IMR-90 (cell line): ENCODE measurements around the gene RPL31. TPM values are rescaled to one million over a fixed set of nuclear protein-coding genes. Genes with fewer than 3 reads are reported as not detected.

Source experiments
- ATAC-seq: fragments of 200-7000 bp; cut with Tn5 transposase; 2 replicates; pipeline ENCODE4 v1.9.1; 2020; ENCODE audit warnings: low read depth, mild to moderate bottlenecking, moderate library complexity
- BruUV-seq: library from RNA; stranded (reverse); fragments of 400-500 nt; replicated peaks from 2 replicates; lab custom pipeline; 2021; lab: Mats Ljungman, UMichigan
- CTCF ChIA-PET: fragments of 300-600 bp; formaldehyde crosslinking; extraction: SDS; loops from one replicate; lab custom pipeline; 2021; ENCODE audit warnings: antibody characterized with exemption; lab: Yijun Ruan, JAX
- POLR2A ChIA-PET: fragments of 300-600 bp; sonication (Branson Sonifier 250); formaldehyde crosslinking; loops from one replicate; lab custom pipeline; 2022; ENCODE audit warnings: antibody characterized with exemption; ENCODE audit not compliant: unreplicated experiment; lab: Charles Lee
- DNase-seq: peaks from one replicate; pipeline ENCODE4 v3.0.0; 2013
- H2AFZ ChIP-seq: replicated peaks from 2 replicates; pipeline ENCODE3; 2013; ENCODE audit warnings: low read length, mild to moderate bottlenecking; ENCODE audit not compliant: poor library complexity
- H2AK5ac ChIP-seq: 2 replicates; pipeline ENCODE4 v1.6.1; 2013; ENCODE audit warnings: low read depth, low read length, inconsistent platforms
- H2AK9ac ChIP-seq: replicated peaks from 2 replicates; pipeline ENCODE3; 2013; ENCODE audit warnings: mild to moderate bottlenecking, low read depth, low read length, moderate library complexity; ENCODE audit not compliant: poor library complexity
- H2BK120ac ChIP-seq: 2 replicates; pipeline ENCODE4 v1.6.1; 2013; ENCODE audit warnings: low read depth, low read length, inconsistent platforms
- H2BK15ac ChIP-seq: 3 replicates; pipeline ENCODE4 v1.6.1; 2013; ENCODE audit warnings: low read depth, low read length, inconsistent platforms
- H2BK20ac ChIP-seq: 2 replicates; pipeline ENCODE4 v1.6.1; 2013; ENCODE audit warnings: low read depth, mild to moderate bottlenecking, inconsistent platforms, low read length, moderate library complexity
- H2BK5ac ChIP-seq: 2 replicates; pipeline ENCODE4 v1.6.1; 2013; ENCODE audit warnings: mild to moderate bottlenecking, low read depth, low read length, inconsistent platforms; ENCODE audit not compliant: poor library complexity, severe bottlenecking
- H3K14ac ChIP-seq: replicated peaks from 2 replicates; pipeline ENCODE4 v1.6.1; 2013; ENCODE audit warnings: low read depth, low read length, inconsistent platforms
- H3K18ac ChIP-seq: 2 replicates; pipeline ENCODE4 v1.6.1; 2013; ENCODE audit warnings: low read depth, low read length, control low read depth
- H3K23ac ChIP-seq: 2 replicates; pipeline ENCODE4 v1.6.1; 2013; ENCODE audit warnings: low read depth, low read length, inconsistent platforms
- H3K27ac ChIP-seq: 2 replicates; pipeline ENCODE4 v1.5.1; 2013; ENCODE audit warnings: mild to moderate bottlenecking, control low read depth, low read length; ENCODE audit not compliant: insufficient read depth
- H3K27me3 ChIP-seq: 2 replicates; pipeline ENCODE4 v1.6.1; 2013; ENCODE audit warnings: low read length; ENCODE audit not compliant: control insufficient read depth, insufficient read depth
- H3K36me3 ChIP-seq: 2 replicates; pipeline ENCODE4 v1.6.1; 2013; ENCODE audit warnings: low read length, mixed read lengths; ENCODE audit not compliant: control insufficient read depth, insufficient read depth
- H3K4ac ChIP-seq: 2 replicates; pipeline ENCODE4 v1.6.1; 2013; ENCODE audit warnings: low read depth, low read length, inconsistent platforms
- H3K4me1 ChIP-seq: 2 replicates; pipeline ENCODE4 v1.6.1; 2013; ENCODE audit warnings: low read length, mixed read lengths; ENCODE audit not compliant: control insufficient read depth, insufficient read depth
- H3K4me2 ChIP-seq: 2 replicates; pipeline ENCODE4 v1.6.1; 2013; ENCODE audit warnings: low read depth, mild to moderate bottlenecking, control low read depth, low read length, moderate library complexity
- H3K4me3 ChIP-seq: 2 replicates; pipeline ENCODE4 v1.5.1; 2013; ENCODE audit warnings: low read depth, mild to moderate bottlenecking, control low read depth, low read length, moderate library complexity; ENCODE audit not compliant: insufficient read depth
- H3K56ac ChIP-seq: 2 replicates; pipeline ENCODE4 v1.6.1; 2013; ENCODE audit warnings: low read length, inconsistent platforms; ENCODE audit not compliant: insufficient read depth; ENCODE audit errors: extremely low read depth
- H3K79me1 ChIP-seq, 2 experiments: 2 replicates each; pipeline ENCODE4 v1.6.1; 2013; ENCODE audit warnings: low read length in 2 of 2, inconsistent platforms in 1 of 2, low read depth in 1 of 2
- H3K9ac ChIP-seq: 2 replicates; pipeline ENCODE4 v1.6.1; 2013; ENCODE audit warnings: low read depth, low read length, control low read depth
- H3K9me1 ChIP-seq: 2 replicates; pipeline ENCODE4 v1.6.1; 2013; ENCODE audit warnings: low read length, inconsistent platforms; ENCODE audit not compliant: insufficient read depth
- H3K9me3 ChIP-seq: 2 replicates; pipeline ENCODE4 v1.6.1; 2013; ENCODE audit warnings: low read length; ENCODE audit not compliant: control insufficient read depth, insufficient read depth
- H4K20me1 ChIP-seq: 2 replicates; pipeline ENCODE4 v1.6.1; 2013; ENCODE audit warnings: low read length, inconsistent platforms; ENCODE audit not compliant: insufficient read depth
- H4K5ac ChIP-seq: 2 replicates; pipeline ENCODE4 v1.6.1; 2013; ENCODE audit warnings: mild to moderate bottlenecking, low read depth, low read length, control low read depth
- H4K8ac ChIP-seq, 2 experiments: 2 replicates each; pipeline ENCODE4 v1.6.1; 2013; ENCODE audit warnings: low read depth in 2 of 2, low read length in 2 of 2, control low read depth in 1 of 2, inconsistent platforms in 1 of 2
- H4K91ac ChIP-seq: 2 replicates; pipeline ENCODE4 v1.6.1; 2013; ENCODE audit warnings: low read depth, low read length, inconsistent platforms; ENCODE audit not compliant: insufficient read depth
- CEBPB ChIP-seq: IDR thresholded peaks from 2 replicates; pipeline ENCODE4 v1.6.1; 2012; ENCODE audit warnings: low read depth, low read length, improper control_type of control experiment
- FOS ChIP-seq: fragments of 150-350 bp; IDR thresholded peaks from 2 replicates; pipeline ENCODE4 v1.6.1; 2016; ENCODE audit warnings: low read depth, low read length
- MAFK ChIP-seq: IDR thresholded peaks from 2 replicates; pipeline ENCODE4 v1.6.1; 2012; ENCODE audit warnings: low read depth, low read length, improper control_type of control experiment
- MXI1 ChIP-seq: IDR thresholded peaks from 2 replicates; pipeline ENCODE4 v1.6.1; 2012; ENCODE audit warnings: low read depth, mild to moderate bottlenecking, low read length, moderate library complexity, borderline replicate concordance
- NFE2L2 ChIP-seq: fragments of 150-350 bp; IDR thresholded peaks from 2 replicates; pipeline ENCODE4 v1.6.1; 2016; ENCODE audit warnings: low read depth, mild to moderate bottlenecking, low read length
- POLR2A ChIP-seq: IDR thresholded peaks from 2 replicates; pipeline ENCODE4 v1.6.1; 2012; ENCODE audit warnings: mild to moderate bottlenecking, low read depth, low read length
- RAD21 ChIP-seq: IDR thresholded peaks from 2 replicates; pipeline ENCODE4 v1.6.1; 2012; ENCODE audit warnings: low read length, improper control_type of control experiment
- RFX5 ChIP-seq: IDR thresholded peaks from 2 replicates; pipeline ENCODE4 v1.8.0; 2012; ENCODE audit warnings: low read depth, mild to moderate bottlenecking, low read length, moderate library complexity
- USF2 ChIP-seq: fragments of 150-350 bp; IDR thresholded peaks from 2 replicates; pipeline ENCODE4 v1.6.1; 2017; ENCODE audit warnings: mild to moderate bottlenecking, antibody characterized with exemption, low read length, low read depth
- WGBS, 2 experiments: methylation state at CpG; one replicate each; pipeline versions ENCODE4 v1.1.5 to v1.1.7; 2013; ENCODE audit warnings: missing lambda C conversion rate in 2 of 2; ENCODE audit not compliant: insufficient read length in 1 of 2; ENCODE audit errors: extremely low coverage in 2 of 2; 5-methylcytosine and 5-hydroxymethylcytosine counted together
- dilution Hi-C: fragments of 300-500 bp; cut with HindIII; formaldehyde crosslinking; loops from one replicate; pipeline ENCODE4 v1.14.3; 2018; ENCODE audit warnings: low sequenced_read_pairs; ENCODE audit not compliant: unreplicated experiment
- in situ Hi-C: fragments of 300-500 bp; cut with MboI; formaldehyde crosslinking; loops from 3 replicates; pipeline ENCODE4 v1.14.3; 2019; ENCODE audit warnings: low sequenced_read_pairs, inconsistent platforms, mixed read lengths
- intact Hi-C: fragments of 100-400 bp; cut with micrococcal nuclease; formaldehyde crosslinking; loops from 2 replicates; pipeline ENCODE4 v1.10.0; 2022
- polyA plus RNA-seq, 3 experiments: library from polyadenylated mRNA; depleted of rRNA; stranded (reverse); fragments of >200 nt; gene quantifications; 2 replicates each; pipeline ENCODE4 v1.2.3, GENCODE V29; 2012; ENCODE audit warnings: low replicate concordance in 1 of 3
- total RNA-seq: library from RNA; depleted of rRNA; stranded (reverse); fragments of >200 nt; gene quantifications from 2 replicates; pipeline ENCODE4 v1.2.3, GENCODE V29; 2012
- TF ChIP-seq, protein P1 (sequence below): conservative IDR thresholded peaks from 2 replicates; pipeline ENCODE4 v1.5.1; 2012; ENCODE audit warnings: mild to moderate bottlenecking, low read depth, low read length, improper control_type of control experiment

The RPL31 gene
- total and polyA plus RNA-seq, 2 of the 4 experiments (the other 2 are of a cell fraction), result 358 to 2,908 TPM

DNA sequence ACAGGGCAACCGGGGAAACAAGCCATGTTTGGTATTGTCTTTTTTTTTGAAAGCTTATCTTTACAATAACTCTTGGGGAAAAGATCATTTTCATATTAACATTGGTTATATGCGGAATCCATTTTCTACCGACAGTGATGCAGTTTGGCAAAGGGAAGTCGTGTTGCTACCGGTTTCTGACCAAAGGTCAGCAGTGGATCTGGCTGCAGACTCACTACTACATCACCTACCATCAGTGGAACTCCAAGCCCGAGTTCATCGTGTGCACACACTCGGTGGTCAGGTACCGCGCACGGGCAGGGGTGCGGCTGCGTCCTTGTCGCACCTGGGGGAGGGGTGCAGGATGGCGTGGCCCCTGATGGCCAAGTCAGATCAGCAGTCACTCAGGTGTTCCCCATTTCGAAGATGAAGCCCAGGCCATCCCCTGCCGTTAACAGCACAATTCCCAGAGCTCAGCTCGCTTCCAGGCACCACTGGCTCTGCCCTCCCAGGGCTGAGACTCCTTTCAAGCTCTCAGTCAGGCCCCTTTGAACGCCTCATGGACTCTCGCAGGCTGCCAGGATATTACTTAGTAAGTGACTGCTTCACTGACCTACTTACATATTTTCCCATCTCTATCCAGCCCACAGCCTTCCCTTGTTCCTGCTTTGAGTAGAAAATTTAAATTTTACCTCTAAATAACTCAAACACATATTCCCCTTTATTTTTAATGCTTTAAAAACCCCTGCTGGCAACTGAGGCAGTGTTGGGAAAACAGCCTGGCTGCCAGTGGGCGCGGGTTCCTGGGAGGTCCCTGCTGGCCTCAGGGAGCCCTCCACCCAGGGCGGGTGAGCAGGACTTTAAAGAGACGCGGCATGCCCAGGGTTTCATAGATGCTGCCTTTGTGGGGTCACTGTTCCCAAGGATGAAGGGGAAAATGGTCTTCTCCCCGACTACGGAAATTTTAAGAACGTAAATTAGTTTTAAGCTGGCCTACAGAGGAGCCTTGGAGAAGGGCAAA is 33.6 kb upstream of the RPL31 start:
- dilution Hi-C loops (no loop called here), intact Hi-C loops (no loop called here), in situ Hi-C loops (no loop called here)
- no peak overlapping the region for H3K4ac ChIP-seq
- H2BK5ac ChIP-seq, result no peak overlapping the region
- CTCF ChIA-PET, result interaction anchor here (0.6 kb wide), 1 partner anchor 74 kb away, joined by 4 read pairs; no protein-coding TSS in a partner anchor
- no peak for DNase-seq
- no peaks in the 10 kb centered on the region for H3K79me1 ChIP-seq
- H3K14ac ChIP-seq, result no peak overlapping the region
- H3K9me1 ChIP-seq, result peaks cover 6% of the 10 kb centered on the region; the same call in 1 of the 2 replicates
- H2BK20ac ChIP-seq, result no peak overlapping the region
- H3K56ac ChIP-seq, result no peak overlapping the region
- no peak overlapping the region for H2BK15ac ChIP-seq
- no peak overlapping the region for H2AK9ac ChIP-seq
- no peak overlapping the region for H3K9ac ChIP-seq
- TF ChIP-seq, protein P1, sequence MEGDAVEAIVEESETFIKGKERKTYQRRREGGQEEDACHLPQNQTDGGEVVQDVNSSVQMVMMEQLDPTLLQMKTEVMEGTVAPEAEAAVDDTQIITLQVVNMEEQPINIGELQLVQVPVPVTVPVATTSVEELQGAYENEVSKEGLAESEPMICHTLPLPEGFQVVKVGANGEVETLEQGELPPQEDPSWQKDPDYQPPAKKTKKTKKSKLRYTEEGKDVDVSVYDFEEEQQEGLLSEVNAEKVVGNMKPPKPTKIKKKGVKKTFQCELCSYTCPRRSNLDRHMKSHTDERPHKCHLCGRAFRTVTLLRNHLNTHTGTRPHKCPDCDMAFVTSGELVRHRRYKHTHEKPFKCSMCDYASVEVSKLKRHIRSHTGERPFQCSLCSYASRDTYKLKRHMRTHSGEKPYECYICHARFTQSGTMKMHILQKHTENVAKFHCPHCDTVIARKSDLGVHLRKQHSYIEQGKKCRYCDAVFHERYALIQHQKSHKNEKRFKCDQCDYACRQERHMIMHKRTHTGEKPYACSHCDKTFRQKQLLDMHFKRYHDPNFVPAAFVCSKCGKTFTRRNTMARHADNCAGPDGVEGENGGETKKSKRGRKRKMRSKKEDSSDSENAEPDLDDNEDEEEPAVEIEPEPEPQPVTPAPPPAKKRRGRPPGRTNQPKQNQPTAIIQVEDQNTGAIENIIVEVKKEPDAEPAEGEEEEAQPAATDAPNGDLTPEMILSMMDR, result no peak
- TF ChIP-seq CEBPB (no peak), RAD21 (no peak), MXI1 (no peak), NFE2L2 (no peak), USF2 (no peak), MAFK (no peak), RFX5 (no peak), FOS (no peak), POLR2A (no peak)
- no peak overlapping the region for H4K8ac ChIP-seq
- H3K23ac ChIP-seq, result no peak overlapping the region
- H3K4me3 ChIP-seq, result no peak overlapping the region
- no peak overlapping the region for H3K18ac ChIP-seq
- WGBS, 2 experiments, result 92% methylated on average over 14 of the region's 28 CpGs; no CpG with 5 or more reads in 1 of the 2 experiments
- POLR2A ChIA-PET, result no interaction called here
- H3K36me3 ChIP-seq, result peaks cover 27% of the 10 kb centered on the region
- no peaks in the 10 kb centered on the region for H3K27me3 ChIP-seq
- H2BK120ac ChIP-seq, result no peak overlapping the region
- no peak for ATAC-seq
- no peaks in the 10 kb centered on the region for H4K20me1 ChIP-seq
- no peak overlapping the region for H2AFZ ChIP-seq
- BruUV-seq, result no TSS peak
- H4K91ac ChIP-seq, result no peak overlapping the region
- H3K4me2 ChIP-seq, result no peak overlapping the region
- no peaks in the 10 kb centered on the region for H3K4me1 ChIP-seq
- no peak overlapping the region for H3K27ac ChIP-seq
- H3K9me3 ChIP-seq, result no peaks in the 10 kb centered on the region
- H2AK5ac ChIP-seq, result no peak overlapping the region
- H4K5ac ChIP-seq, result no peak overlapping the region
